Astrocyte (in vitro differentiated cells and primary cell): Measurements from ENCODE around the gene NCOA4.
"Not testable (repeated sequence)": the region's sequence is repeated elsewhere in the genome, so short reads cannot be mapped to it uniquely, and the experiment has no call there.

Experiments
- CTCF ChIP-seq: IDR thresholded peaks from 2 replicates; pipeline ENCODE4 v1.5.1; 2011; ENCODE audit warnings: low read depth, mild to moderate bottlenecking, inconsistent platforms, low read length, moderate library complexity; ENCODE audit not compliant: insufficient read depth
- EZH2 ChIP-seq: IDR thresholded peaks from 2 replicates; pipeline ENCODE4 v1.6.1; 2012; ENCODE audit warnings: mild to moderate bottlenecking, low read length, inconsistent platforms; ENCODE audit not compliant: insufficient read depth

DNA sequence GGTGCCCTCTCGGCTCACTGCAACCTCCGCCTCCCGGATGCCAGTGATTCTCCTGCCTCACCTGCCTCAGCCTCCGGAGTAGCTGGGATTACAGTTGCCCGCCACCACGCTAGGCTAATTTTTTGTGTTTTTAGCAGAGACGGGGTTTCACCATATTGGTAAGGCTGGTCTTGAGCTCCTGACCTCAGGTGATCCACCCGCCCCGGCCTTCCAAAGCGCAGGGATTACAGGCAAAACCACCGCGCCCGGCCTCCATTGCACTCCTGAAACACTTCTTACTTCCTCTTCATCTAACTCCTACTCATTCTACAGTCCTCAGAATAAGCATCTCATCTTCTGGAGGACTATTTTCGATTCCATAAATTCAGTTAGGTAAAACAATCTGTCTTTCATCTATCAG is 59.4 kb downstream of the NCOA4 start:
- TF ChIP-seq EZH2, CTCF: not testable (repeated sequence)
